T-helper 1 cell treated with Interleukin-12 subunit alpha and Interleukin-12 subunit beta and Interleukin-4 antibody, amounts not matched to agents 30 μg/mL and 1 μg/mL, for 36 hours (primary cell): ENCODE measurements around the gene GUCY2D.

Experiments used
- H3K27ac Mint-ChIP-seq: one replicate; pipeline ENCODE4 v1.8.0; 2021; ENCODE audit warnings: mild to moderate bottlenecking, mixed read lengths
- H3K27me3 Mint-ChIP-seq: one replicate; pipeline ENCODE4 v1.8.0; 2021; ENCODE audit warnings: low read depth, mixed read lengths
- H3K36me3 Mint-ChIP-seq: one replicate; pipeline ENCODE4 v1.8.0; 2021; ENCODE audit warnings: low read depth, mixed read lengths
- H3K4me1 Mint-ChIP-seq: one replicate; pipeline ENCODE4 v1.8.0; 2021; ENCODE audit warnings: low read depth, mixed read lengths
- H3K4me3 Mint-ChIP-seq: one replicate; pipeline ENCODE4 v1.8.0; 2021; ENCODE audit warnings: mild to moderate bottlenecking, moderate library complexity, mixed read lengths
- H3K9me3 Mint-ChIP-seq: one replicate; pipeline ENCODE4 v1.8.0; 2021; ENCODE audit warnings: mixed read lengths

The GUCY2D gene

GRCh38 chr17:7982173-7982572 lies 20.2 kb upstream of the GUCY2D start:
- H3K9me3 Mint-ChIP-seq, result peaks cover under 1% of the 10 kb centered on the region
- H3K27me3 Mint-ChIP-seq, result peaks cover 20% of the 10 kb centered on the region
- H3K27ac Mint-ChIP-seq, result no peak overlapping the region
- peaks cover 2% of the 10 kb centered on the region for H3K36me3 Mint-ChIP-seq
- H3K4me1 Mint-ChIP-seq, result no peaks in the 10 kb centered on the region
- no peak overlapping the region for H3K4me3 Mint-ChIP-seq

GRCh38 chr17:7982666-7983065 lies 19.7 kb upstream of the GUCY2D start:
- Mint-ChIP-seq H3K4me3 (no peak overlapping the region), H3K27ac (no peak overlapping the region), H3K9me3 (no peaks in the 10 kb centered on the region), H3K4me1 (no peaks in the 10 kb centered on the region), H3K36me3 (peaks cover 2% of the 10 kb centered on the region), H3K27me3 (peaks cover 22% of the 10 kb centered on the region)

GRCh38 chr17:7984904-7985303 lies 17.5 kb upstream of the GUCY2D start:
- no peaks in the 10 kb centered on the region for H3K36me3 Mint-ChIP-seq
- H3K27ac Mint-ChIP-seq, result no peak overlapping the region
- H3K4me1 Mint-ChIP-seq, result peaks cover 9% of the 10 kb centered on the region
- H3K4me3 Mint-ChIP-seq, result no peak overlapping the region
- peaks cover 24% of the 10 kb centered on the region for H3K27me3 Mint-ChIP-seq
- H3K9me3 Mint-ChIP-seq, result no peaks in the 10 kb centered on the region

DNA sequence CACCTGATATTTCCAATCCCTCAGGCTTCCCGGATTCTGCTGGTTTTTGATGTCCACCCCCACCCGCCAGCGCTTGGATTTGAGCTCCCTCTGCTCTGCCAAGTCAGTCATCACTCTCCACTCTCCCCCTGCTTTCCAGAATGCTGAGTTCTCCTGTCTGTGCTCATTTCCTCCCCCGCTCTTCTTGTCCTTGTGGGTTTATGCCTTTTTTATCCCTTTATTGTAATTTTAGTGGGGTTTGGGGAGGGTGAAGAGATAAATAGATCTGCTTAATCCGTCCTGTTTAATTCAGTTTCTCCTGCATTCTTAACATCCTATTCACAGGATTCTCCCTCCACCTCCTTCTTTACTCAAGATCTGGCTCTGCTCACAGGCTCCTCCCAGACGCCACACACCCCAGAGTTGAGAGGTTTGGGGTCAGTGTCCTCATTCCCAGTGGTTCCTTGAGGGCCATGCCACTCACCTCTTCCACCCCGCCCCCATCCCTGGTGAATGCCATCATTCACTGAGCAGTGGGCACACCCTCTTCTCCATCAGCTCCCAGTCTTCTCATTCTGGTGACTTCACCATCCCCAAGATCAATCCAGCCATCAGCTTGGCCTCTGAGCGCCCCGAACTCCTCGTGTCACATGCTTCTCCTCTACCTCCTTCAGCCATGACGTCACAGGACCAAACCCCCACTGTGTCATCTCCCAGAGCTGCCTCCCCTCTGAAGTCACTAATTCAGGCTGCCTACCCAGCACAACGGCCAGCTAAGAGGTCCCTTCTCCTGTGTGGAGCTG lies 15.1 kb upstream of the GUCY2D start:
- H3K27me3 Mint-ChIP-seq, result peaks cover 18% of the 10 kb centered on the region
- H3K27ac Mint-ChIP-seq, result no peak overlapping the region
- H3K9me3 Mint-ChIP-seq, result no peaks in the 10 kb centered on the region
- H3K36me3 Mint-ChIP-seq, result no peaks in the 10 kb centered on the region
- no peak overlapping the region for H3K4me3 Mint-ChIP-seq
- peaks cover 16% of the 10 kb centered on the region for H3K4me1 Mint-ChIP-seq

- Mint-ChIP-seq H3K36me3 (no peaks in the 10 kb centered on the region), H3K27me3 (peaks cover 17% of the 10 kb centered on the region), H3K4me3 (no peak overlapping the region), H3K27ac (no peak overlapping the region), H3K4me1 (peaks cover 16% of the 10 kb centered on the region), H3K9me3 (no peaks in the 10 kb centered on the region)
Observed at GRCh38 chr17:7988750-7989178, 13.7 kb upstream of the GUCY2D start.

DNA sequence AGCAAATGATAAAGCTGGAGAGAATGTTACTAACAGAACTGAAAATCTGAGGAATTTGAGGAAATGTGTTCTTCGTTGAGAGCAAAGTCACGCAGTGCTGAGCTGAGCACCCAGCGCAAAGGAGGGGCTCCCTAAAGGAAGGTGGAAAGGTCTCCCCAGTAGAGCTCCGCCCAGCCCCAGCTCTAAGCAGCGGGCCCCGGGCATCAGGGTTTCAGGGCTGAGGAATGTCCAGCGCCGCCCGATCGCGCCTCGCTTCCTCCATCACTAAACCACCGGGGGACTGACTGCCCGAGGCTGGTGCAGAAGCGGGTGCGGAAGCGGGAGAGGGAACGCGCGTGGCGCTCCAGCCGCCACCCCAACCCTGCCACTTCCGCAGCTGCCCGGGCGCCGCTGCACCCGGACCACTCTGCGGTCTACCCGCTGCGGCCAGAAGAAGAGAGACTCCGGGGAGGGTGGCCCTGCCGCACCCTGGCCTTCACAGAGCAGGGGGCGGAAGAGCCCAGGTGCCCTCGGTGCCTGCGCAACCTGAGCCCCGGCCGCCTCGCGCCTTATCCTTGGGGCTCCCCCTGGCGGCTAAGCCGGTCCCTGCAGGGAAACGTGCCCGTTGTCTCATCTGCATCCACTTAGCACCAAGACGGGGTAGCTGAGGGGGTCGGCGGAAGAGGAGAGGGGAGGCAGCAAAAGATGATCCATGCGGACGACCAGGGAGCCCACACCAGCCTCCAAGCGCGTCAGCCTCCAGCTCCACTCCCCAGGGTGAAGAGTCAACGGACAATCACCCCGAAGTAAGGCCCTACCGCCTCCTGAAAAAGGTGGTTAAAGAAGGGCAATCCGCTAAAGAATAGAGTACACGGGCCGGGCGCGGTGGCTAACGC lies 12.4 kb upstream of the GUCY2D start:
- no peaks in the 10 kb centered on the region for H3K9me3 Mint-ChIP-seq
- H3K4me3 Mint-ChIP-seq, result peak overlapping the region; percentile 70
- H3K36me3 Mint-ChIP-seq, result no peaks in the 10 kb centered on the region
- peaks cover 16% of the 10 kb centered on the region for H3K4me1 Mint-ChIP-seq
- H3K27ac Mint-ChIP-seq, result peak overlapping the region; percentile 62
- peaks cover 21% of the 10 kb centered on the region for H3K27me3 Mint-ChIP-seq

GRCh38 chr17:7992516-7992915 lies 9.9 kb upstream of the GUCY2D start:
- Mint-ChIP-seq H3K36me3 (no peaks in the 10 kb centered on the region), H3K9me3 (no peaks in the 10 kb centered on the region), H3K4me3 (no peak overlapping the region), H3K27me3 (peaks cover 29% of the 10 kb centered on the region), H3K27ac (no peak overlapping the region), H3K4me1 (peaks cover 16% of the 10 kb centered on the region)

DNA sequence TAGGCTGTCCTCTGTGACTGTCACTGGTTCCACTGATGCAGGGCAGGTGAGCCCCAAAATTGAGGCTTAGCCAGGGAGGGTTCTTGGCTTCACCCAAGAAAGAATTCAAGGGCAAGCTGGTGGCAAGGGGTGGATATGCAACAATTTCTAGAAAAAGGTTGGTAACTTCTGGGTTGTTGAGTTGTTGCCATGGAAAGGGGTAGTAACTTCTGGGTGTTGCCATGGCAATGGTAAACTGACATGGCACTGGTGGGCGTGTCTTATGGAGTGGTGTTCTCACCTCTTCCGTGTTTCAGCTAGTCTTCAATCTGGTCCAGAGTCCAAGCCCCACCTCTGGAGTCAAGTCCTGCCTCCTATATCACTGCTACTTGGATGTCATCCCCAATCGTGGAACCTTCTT lies 9.5 kb upstream of the GUCY2D start:
- no peaks in the 10 kb centered on the region for H3K9me3 Mint-ChIP-seq
- H3K4me3 Mint-ChIP-seq, result no peak overlapping the region
- peaks cover 16% of the 10 kb centered on the region for H3K4me1 Mint-ChIP-seq
- no peak overlapping the region for H3K27ac Mint-ChIP-seq
- H3K36me3 Mint-ChIP-seq, result no peaks in the 10 kb centered on the region
- peaks cover 26% of the 10 kb centered on the region for H3K27me3 Mint-ChIP-seq

DNA sequence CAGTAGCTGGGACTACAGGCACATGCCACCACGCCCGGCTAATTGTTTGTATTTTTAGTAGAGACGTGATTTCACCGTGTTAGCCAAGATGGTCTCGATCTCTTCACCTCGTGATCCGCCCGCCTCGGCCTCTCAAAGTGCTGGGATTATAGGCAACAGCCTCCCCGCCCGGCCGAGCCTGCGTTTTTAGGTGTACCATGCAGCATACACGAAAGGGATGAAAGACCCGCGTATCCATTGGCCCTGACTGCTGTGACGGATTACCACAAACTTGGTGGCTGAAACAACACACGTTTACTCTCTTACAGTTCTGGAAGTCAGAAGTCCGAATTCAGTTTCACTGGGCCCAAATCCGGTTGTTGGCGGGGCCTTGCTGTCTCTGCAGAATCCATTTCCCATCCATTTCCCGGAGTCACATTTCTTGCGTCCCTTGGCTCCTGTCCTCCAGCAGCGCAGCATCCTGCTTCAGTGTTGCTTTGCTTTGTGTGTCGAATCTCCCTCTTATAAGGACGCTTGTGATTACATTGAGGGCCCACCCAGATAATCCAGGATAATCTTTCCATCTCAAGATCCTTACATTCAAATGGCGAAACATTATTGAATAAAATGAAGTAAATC lies 8.3 kb upstream of the GUCY2D start:
- Mint-ChIP-seq H3K4me3 (no peak overlapping the region), H3K27ac (no peak overlapping the region), H3K9me3 (no peaks in the 10 kb centered on the region), H3K4me1 (peaks cover 13% of the 10 kb centered on the region), H3K27me3 (peaks cover 32% of the 10 kb centered on the region), H3K36me3 (no peaks in the 10 kb centered on the region)

- Mint-ChIP-seq H3K27ac (no peak overlapping the region), H3K27me3 (peaks cover 44% of the 10 kb centered on the region), H3K36me3 (no peaks in the 10 kb centered on the region), H3K9me3 (no peaks in the 10 kb centered on the region), H3K4me1 (peaks cover 3% of the 10 kb centered on the region), H3K4me3 (no peak overlapping the region)
Observed at GRCh38 chr17:7995724-7996123, 6.7 kb upstream of the GUCY2D start.

DNA sequence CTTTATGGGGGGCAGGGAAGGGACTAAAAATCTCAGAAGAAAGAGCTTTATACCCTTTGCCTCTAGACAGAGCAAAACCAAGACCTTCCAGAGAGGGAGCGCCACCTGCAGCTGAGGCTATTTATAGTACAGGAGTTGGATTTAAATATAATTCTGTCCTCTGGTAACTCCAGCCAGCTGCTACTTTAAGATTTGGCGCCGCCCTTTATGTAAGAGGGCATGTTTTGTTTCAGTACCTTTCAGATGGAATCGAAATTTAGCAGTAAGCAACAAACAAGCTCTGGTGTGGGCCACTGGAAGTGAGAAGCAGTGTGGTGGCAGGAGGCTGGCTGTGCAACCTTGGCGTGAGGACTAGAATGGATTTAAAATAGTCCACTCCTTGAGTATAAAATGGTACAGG lies 5.2 kb upstream of the GUCY2D start:
- Mint-ChIP-seq H3K9me3 (no peaks in the 10 kb centered on the region), H3K27me3 (peaks cover 56% of the 10 kb centered on the region), H3K36me3 (no peaks in the 10 kb centered on the region), H3K4me1 (peaks cover 4% of the 10 kb centered on the region), H3K4me3 (no peak overlapping the region), H3K27ac (no peak overlapping the region)

- no peaks in the 10 kb centered on the region for H3K36me3 Mint-ChIP-seq
- peaks cover 8% of the 10 kb centered on the region for H3K4me1 Mint-ChIP-seq
- peaks cover 59% of the 10 kb centered on the region for H3K27me3 Mint-ChIP-seq
- H3K9me3 Mint-ChIP-seq, result no peaks in the 10 kb centered on the region
- H3K4me3 Mint-ChIP-seq, result no peak overlapping the region
- no peak overlapping the region for H3K27ac Mint-ChIP-seq
Observed at GRCh38 chr17:8002721-8003593, 542 bp downstream of the GUCY2D start.

DNA sequence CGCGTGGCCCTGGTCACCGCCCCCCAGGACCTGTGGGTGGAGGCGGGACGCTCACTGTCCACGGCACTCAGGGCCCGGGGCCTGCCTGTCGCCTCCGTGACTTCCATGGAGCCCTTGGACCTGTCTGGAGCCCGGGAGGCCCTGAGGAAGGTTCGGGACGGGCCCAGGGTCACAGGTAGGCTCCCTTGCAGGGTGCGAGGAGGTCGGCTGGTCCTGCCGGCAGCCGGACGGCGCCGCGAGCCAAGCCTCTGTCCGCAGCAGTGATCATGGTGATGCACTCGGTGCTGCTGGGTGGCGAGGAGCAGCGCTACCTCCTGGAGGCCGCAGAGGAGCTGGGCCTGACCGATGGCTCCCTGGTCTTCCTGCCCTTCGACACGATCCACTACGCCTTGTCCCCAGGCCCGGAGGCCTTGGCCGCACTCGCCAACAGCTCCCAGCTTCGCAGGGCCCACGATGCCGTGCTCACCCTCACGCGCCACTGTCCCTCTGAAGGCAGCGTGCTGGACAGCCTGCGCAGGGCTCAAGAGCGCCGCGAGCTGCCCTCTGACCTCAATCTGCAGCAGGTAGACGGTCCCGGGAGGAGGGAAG lies 1.3 kb downstream of the GUCY2D start:
- H3K9me3 Mint-ChIP-seq, result no peaks in the 10 kb centered on the region
- no peak overlapping the region for H3K27ac Mint-ChIP-seq
- no peaks in the 10 kb centered on the region for H3K36me3 Mint-ChIP-seq
- H3K4me3 Mint-ChIP-seq, result no peak overlapping the region
- H3K4me1 Mint-ChIP-seq, result peaks cover 8% of the 10 kb centered on the region
- H3K27me3 Mint-ChIP-seq, result peaks cover 57% of the 10 kb centered on the region

GRCh38 chr17:8004899-8005298 lies 2.5 kb downstream of the GUCY2D start:
- no peak overlapping the region for H3K27ac Mint-ChIP-seq
- H3K36me3 Mint-ChIP-seq, result no peaks in the 10 kb centered on the region
- H3K4me1 Mint-ChIP-seq, result peaks cover 8% of the 10 kb centered on the region
- H3K27me3 Mint-ChIP-seq, result peaks cover 48% of the 10 kb centered on the region
- no peaks in the 10 kb centered on the region for H3K9me3 Mint-ChIP-seq
- no peak overlapping the region for H3K4me3 Mint-ChIP-seq
